ENCODE measurements around the gene NAPEPLD. TPM values are rescaled to one million over a fixed set of nuclear protein-coding genes. Genes with fewer than 3 reads are reported as not detected.

NAPEPLD gene
- total RNA-seq, 2 experiments from 2014 or later: 13.5 to 15.4 TPM

DNA sequence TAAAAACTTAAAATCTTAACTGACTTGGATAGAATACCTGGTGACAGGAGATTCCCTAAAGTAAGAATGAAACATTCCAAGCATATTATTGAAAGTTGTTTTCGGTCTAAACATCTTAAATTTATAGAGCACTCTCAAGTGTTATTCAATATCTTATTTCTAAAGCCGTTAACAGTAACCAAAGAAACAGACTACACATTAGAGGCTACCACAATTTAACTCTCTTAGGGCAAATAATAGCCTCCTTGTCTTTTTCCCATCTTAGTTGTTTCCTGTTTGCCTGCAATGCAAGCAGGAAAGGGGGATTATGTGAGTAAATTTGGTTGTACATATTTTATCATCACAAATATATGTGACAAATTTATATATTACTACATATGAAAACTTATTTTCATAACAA is 31.4 kb downstream of the NAPEPLD start:
- CTCF ChIA-PET (ENCODE audit: unreplicated experiment): no interaction called here
- intact Hi-C loops (cut with micrococcal nuclease; ENCODE audit: unreplicated experiment): no loop called here
- no TSS peak for BruUV-seq (replicated peaks)

DNA sequence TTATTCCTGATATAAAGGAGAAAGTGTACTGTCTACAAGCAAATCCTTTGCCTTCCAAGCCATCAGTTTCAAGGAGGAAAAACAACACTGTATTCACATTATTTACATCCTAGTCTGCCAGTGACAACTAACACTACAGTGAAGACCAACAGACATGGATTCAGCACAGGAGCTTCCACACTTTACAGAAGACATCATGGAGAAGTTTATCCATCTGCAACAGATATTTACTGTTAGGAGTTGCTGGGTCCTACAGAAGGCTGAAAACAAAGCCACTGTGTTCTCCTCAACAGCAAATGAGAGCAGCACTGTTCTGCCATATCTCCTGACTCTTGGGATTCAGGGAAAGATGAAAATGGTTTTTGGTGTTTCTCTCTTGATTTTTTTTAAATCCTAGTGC is 31.9 kb downstream of the NAPEPLD start:
- Histone ChIP-seq H3K9me3 (ENCODE audit: low read length) (no peaks in the 10 kb centered on the region), H3K9me2 (ENCODE audit: insufficient read depth, low read length) (no peaks in the 10 kb centered on the region), H3K4me1 (ENCODE audit: insufficient read depth, low read length, poor library complexity, severe bottlenecking) (no peaks in the 10 kb centered on the region), H3K27ac (ENCODE audit: low read depth, low read length, poor library complexity, severe bottlenecking) (no peak overlapping the region), H4K20me1 (ENCODE audit: insufficient read depth, low read length) (no peaks in the 10 kb centered on the region), H2AFZ (ENCODE audit: low read length) (no peak overlapping the region), H3K4me3 (ENCODE audit: low read depth, low read length, poor library complexity, severe bottlenecking) (no peak overlapping the region), H3K79me2 (ENCODE audit: insufficient read depth, low read depth, low read length) (no peaks in the 10 kb centered on the region), H3K36me3 (ENCODE audit: insufficient read depth, low read length) (peaks cover 45% of the 10 kb centered on the region), H3K4me2 (ENCODE audit: low read length) (no peak overlapping the region)
- CTCF ChIA-PET (ENCODE audit: unreplicated experiment): no interaction called here
- POLR2A ChIA-PET: no interaction called here
- no peak for DNase-seq (ENCODE audit: low spot score)
- no TSS peak for BruUV-seq (replicated peaks)
- TF ChIP-seq EZH2phosphoT487 (IDR thresholded peaks at IDR 0.05; ENCODE audit: borderline replicate concordance, low read depth, low read length): no peak
- TF ChIP-seq, protein P1, sequence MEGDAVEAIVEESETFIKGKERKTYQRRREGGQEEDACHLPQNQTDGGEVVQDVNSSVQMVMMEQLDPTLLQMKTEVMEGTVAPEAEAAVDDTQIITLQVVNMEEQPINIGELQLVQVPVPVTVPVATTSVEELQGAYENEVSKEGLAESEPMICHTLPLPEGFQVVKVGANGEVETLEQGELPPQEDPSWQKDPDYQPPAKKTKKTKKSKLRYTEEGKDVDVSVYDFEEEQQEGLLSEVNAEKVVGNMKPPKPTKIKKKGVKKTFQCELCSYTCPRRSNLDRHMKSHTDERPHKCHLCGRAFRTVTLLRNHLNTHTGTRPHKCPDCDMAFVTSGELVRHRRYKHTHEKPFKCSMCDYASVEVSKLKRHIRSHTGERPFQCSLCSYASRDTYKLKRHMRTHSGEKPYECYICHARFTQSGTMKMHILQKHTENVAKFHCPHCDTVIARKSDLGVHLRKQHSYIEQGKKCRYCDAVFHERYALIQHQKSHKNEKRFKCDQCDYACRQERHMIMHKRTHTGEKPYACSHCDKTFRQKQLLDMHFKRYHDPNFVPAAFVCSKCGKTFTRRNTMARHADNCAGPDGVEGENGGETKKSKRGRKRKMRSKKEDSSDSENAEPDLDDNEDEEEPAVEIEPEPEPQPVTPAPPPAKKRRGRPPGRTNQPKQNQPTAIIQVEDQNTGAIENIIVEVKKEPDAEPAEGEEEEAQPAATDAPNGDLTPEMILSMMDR (conservative IDR thresholded peaks at IDR 0.05; ENCODE audit: low read length): no peak
- intact Hi-C loops (cut with micrococcal nuclease; ENCODE audit: unreplicated experiment): no loop called here

More for the DNA sequence above, 31.4 kb downstream of the NAPEPLD start:
- Histone ChIP-seq H3K4me2 (ENCODE audit: low read length) (no peak overlapping the region), H3K36me3 (ENCODE audit: insufficient read depth, low read length) (peaks cover 50% of the 10 kb centered on the region), H3K9me3 (ENCODE audit: low read length) (no peaks in the 10 kb centered on the region), H3K27ac (ENCODE audit: low read depth, low read length, poor library complexity, severe bottlenecking) (no peak overlapping the region), H3K9me2 (ENCODE audit: insufficient read depth, low read length) (no peaks in the 10 kb centered on the region), H3K4me1 (ENCODE audit: insufficient read depth, low read length, poor library complexity, severe bottlenecking) (no peaks in the 10 kb centered on the region), H3K4me3 (ENCODE audit: low read depth, low read length, poor library complexity, severe bottlenecking) (no peak overlapping the region), H2AFZ (ENCODE audit: low read length) (no peak overlapping the region), H4K20me1 (ENCODE audit: insufficient read depth, low read length) (no peaks in the 10 kb centered on the region), H3K79me2 (ENCODE audit: insufficient read depth, low read depth, low read length) (no peaks in the 10 kb centered on the region)
- DNase-seq (ENCODE audit: low spot score): no peak
- POLR2A ChIA-PET: no interaction called here
- TF ChIP-seq EZH2phosphoT487 (IDR thresholded peaks at IDR 0.05; ENCODE audit: borderline replicate concordance, low read depth, low read length): no peak
- TF ChIP-seq, protein P1 (conservative IDR thresholded peaks at IDR 0.05; ENCODE audit: low read length): no peak

DNA sequence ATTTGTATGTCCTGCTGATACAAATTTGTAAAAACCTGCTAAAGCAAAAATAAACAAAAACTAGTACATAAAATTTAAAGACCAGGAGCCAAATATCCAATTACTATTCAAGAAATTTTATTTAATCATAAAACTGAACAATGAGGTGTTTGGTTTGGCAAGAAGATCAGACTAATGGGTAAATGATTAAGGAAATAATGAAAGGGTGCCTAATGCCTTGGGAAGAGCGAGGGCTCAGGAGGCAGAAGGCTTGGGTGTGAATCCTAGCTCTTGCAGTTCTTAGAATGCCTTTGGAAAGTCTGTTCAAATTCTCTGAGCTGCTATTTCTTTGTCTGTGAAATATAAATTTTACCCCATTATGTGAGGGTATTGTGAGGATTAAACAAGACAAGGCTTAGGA is 32.4 kb downstream of the NAPEPLD start:
- Histone ChIP-seq H4K20me1 (ENCODE audit: insufficient read depth, low read length) (no peaks in the 10 kb centered on the region), H3K9me3 (ENCODE audit: low read length) (no peaks in the 10 kb centered on the region), H3K27ac (ENCODE audit: low read depth, low read length, poor library complexity, severe bottlenecking) (no peak overlapping the region), H3K4me1 (ENCODE audit: insufficient read depth, low read length, poor library complexity, severe bottlenecking) (no peaks in the 10 kb centered on the region), H3K79me2 (ENCODE audit: insufficient read depth, low read depth, low read length) (no peaks in the 10 kb centered on the region), H2AFZ (ENCODE audit: low read length) (no peak overlapping the region), H3K36me3 (ENCODE audit: insufficient read depth, low read length) (peaks cover 41% of the 10 kb centered on the region), H3K4me3 (ENCODE audit: low read depth, low read length, poor library complexity, severe bottlenecking) (no peak overlapping the region), H3K9me2 (ENCODE audit: insufficient read depth, low read length) (no peaks in the 10 kb centered on the region), H3K4me2 (ENCODE audit: low read length) (no peak overlapping the region)
- BruUV-seq (replicated peaks): no TSS peak
- TF ChIP-seq, protein P1 (conservative IDR thresholded peaks at IDR 0.05; ENCODE audit: low read length): no peak
- no peak for TF ChIP-seq EZH2phosphoT487 (IDR thresholded peaks at IDR 0.05; ENCODE audit: borderline replicate concordance, low read depth, low read length)
- DNase-seq (ENCODE audit: low spot score): no peak
- intact Hi-C loops (cut with micrococcal nuclease; ENCODE audit: unreplicated experiment): no loop called here
- ChIA-PET POLR2A (no interaction called here), CTCF (ENCODE audit: unreplicated experiment) (no interaction called here)

Measured in OCI-LY7 (cell line).